Neural cell (in vitro differentiated cells): Measurements from ENCODE around the gene TTC19. TPM values are rescaled to one million over a fixed set of nuclear protein-coding genes. Genes with fewer than 3 reads are reported as not detected.

Source experiments
- H2AFZ ChIP-seq: fragments of 200-600, 300-800 bp; sonication (generic), shearing (Covaris generic); 2 replicates; pipeline ENCODE4 v1.6.0; 2014; ENCODE audit warnings: low read depth, mild to moderate bottlenecking, antibody characterized with exemption, low read length, moderate library complexity
- H3F3A ChIP-seq: fragments of 200-600 bp; shearing (Covaris generic); 2 replicates; pipeline ENCODE4 v1.6.1; 2016; ENCODE audit warnings: mild to moderate bottlenecking, moderate library complexity, mixed read lengths, antibody characterized with exemption, low read length; ENCODE audit not compliant: insufficient read depth, poor library complexity, severe bottlenecking
- H3K27ac ChIP-seq: fragments of 200-600, 300-800 bp; sonication (generic), shearing (Covaris generic); 2 replicates; pipeline ENCODE4 v1.5.1; 2014; ENCODE audit warnings: mild to moderate bottlenecking, low read length, moderate library complexity
- H3K27me3 ChIP-seq: fragments of 300-800, 200-600 bp; sonication (generic), shearing (Covaris generic); 2 replicates; pipeline ENCODE4 v1.6.0; 2014; ENCODE audit warnings: mild to moderate bottlenecking, low read depth, low read length, moderate library complexity; ENCODE audit not compliant: insufficient read depth
- H3K36me3 ChIP-seq: fragments of 300-800, 200-600 bp; sonication (generic), shearing (Covaris generic); 2 replicates; pipeline ENCODE4 v1.5.1; 2014; ENCODE audit warnings: mild to moderate bottlenecking, antibody characterized with exemption, low read length, moderate library complexity; ENCODE audit not compliant: insufficient read depth
- H3K4me2 ChIP-seq: fragments of 300-800, 200-600 bp; sonication (generic), shearing (Covaris generic); 2 replicates; pipeline ENCODE4 v1.6.0; 2014; ENCODE audit warnings: mild to moderate bottlenecking, low read length
- H3K4me3 ChIP-seq: fragments of 300-800, 200-600 bp; sonication (generic), shearing (Covaris generic); 2 replicates; pipeline ENCODE4 v1.5.1; 2014; ENCODE audit warnings: mild to moderate bottlenecking, low read length, moderate library complexity
- H3K79me2 ChIP-seq: fragments of 200-600 bp; shearing (Covaris generic); replicated peaks from 2 replicates; pipeline ENCODE4 v1.6.0; 2014; ENCODE audit warnings: mild to moderate bottlenecking, low read length, moderate library complexity; ENCODE audit not compliant: insufficient read depth
- H3K9ac ChIP-seq: fragments of 300-800, 200-600 bp; sonication (generic), shearing (Covaris generic); 2 replicates; pipeline ENCODE4 v1.6.1; 2016; ENCODE audit warnings: mild to moderate bottlenecking, low read length, mixed read lengths
- H3K9me2 ChIP-seq: fragments of 200-600 bp; shearing (Covaris generic); 2 replicates; pipeline ENCODE4 v1.6.1; 2016; ENCODE audit warnings: mild to moderate bottlenecking, low read length, mixed read lengths; ENCODE audit not compliant: insufficient read depth
- H3K9me3 ChIP-seq: fragments of 200-600, 300-800 bp; sonication (generic), shearing (Covaris generic); 2 replicates; pipeline ENCODE4 v1.6.1; 2016; ENCODE audit warnings: mild to moderate bottlenecking, mixed run types, low read length, moderate library complexity, mixed read lengths
- H4K20me1 ChIP-seq: fragments of 200-600 bp; shearing (Covaris generic); 2 replicates; pipeline ENCODE4 v1.6.1; 2016; ENCODE audit warnings: mild to moderate bottlenecking, mixed run types; ENCODE audit not compliant: insufficient read depth
- CTCF ChIP-seq: fragments of 450-650 bp; IDR thresholded peaks from 2 replicates; pipeline ENCODE4 v1.5.1; 2014; ENCODE audit warnings: antibody characterized with exemption, mild to moderate bottlenecking, moderate library complexity; ENCODE audit not compliant: poor library complexity, severe bottlenecking
- EP300 ChIP-seq: fragments of 450-650 bp; conservative IDR thresholded peaks from 2 replicates; pipeline ENCODE4 v1.6.1; 2014; ENCODE audit warnings: antibody characterized with exemption, mild to moderate bottlenecking, moderate library complexity; ENCODE audit not compliant: poor library complexity, severe bottlenecking
- EZH2 ChIP-seq: fragments of 200-600, 300-800 bp; shearing (Covaris generic), sonication (generic); IDR thresholded peaks from 2 replicates; pipeline ENCODE4 v1.6.1; 2014; ENCODE audit warnings: antibody characterized with exemption, low read length, borderline replicate concordance, mild to moderate bottlenecking; ENCODE audit not compliant: insufficient read depth, poor library complexity, severe bottlenecking
- MXI1 ChIP-seq: fragments of 450-650 bp; conservative IDR thresholded peaks from 2 replicates; pipeline ENCODE4 v1.6.1; 2014; ENCODE audit warnings: antibody characterized with exemption, mild to moderate bottlenecking; ENCODE audit not compliant: poor library complexity, severe bottlenecking
- POLR2AphosphoS5 ChIP-seq: IDR thresholded peaks from 2 replicates; pipeline ENCODE4 v1.6.1; 2012
- RAD21 ChIP-seq: fragments of 450-650 bp; conservative IDR thresholded peaks from 2 replicates; pipeline ENCODE4 v1.6.1; 2014; ENCODE audit warnings: antibody characterized with exemption, mild to moderate bottlenecking, moderate library complexity
- REST ChIP-seq: IDR thresholded peaks from 2 replicates; pipeline ENCODE4 v1.6.1; 2012; ENCODE audit warnings: borderline replicate concordance
- SMC3 ChIP-seq: fragments of 450-650 bp; conservative IDR thresholded peaks from 2 replicates; pipeline ENCODE4 v1.6.1; 2014; ENCODE audit warnings: antibody characterized with exemption, mild to moderate bottlenecking, moderate library complexity; ENCODE audit not compliant: poor library complexity
- TAF1 ChIP-seq: IDR thresholded peaks from 2 replicates; pipeline ENCODE4 v1.6.1; 2012; ENCODE audit warnings: low read depth
- polyA plus RNA-seq: library from polyadenylated mRNA; depleted of rRNA; stranded (reverse); fragments of >200 nt; gene quantifications from 2 replicates; pipeline ENCODE4 v1.2.3, GENCODE V29; 2014

The TTC19 gene
- polyA plus RNA-seq, 1 donor from 2014 or later = 97.8 TPM

GRCh38 chr17:15981646-15982580, 17.7 kb upstream of the TTC19 start:
- Histone ChIP-seq H3K4me2 (no peak overlapping the region), H4K20me1 (no peaks in the 10 kb centered on the region), H3K9me2 (no peaks in the 10 kb centered on the region), H3K79me2 (no peaks in the 10 kb centered on the region), H2AFZ (no peak overlapping the region), H3K9ac (no peak overlapping the region), H3K9me3 (no peaks in the 10 kb centered on the region), H3F3A (no peaks in the 10 kb centered on the region), H3K36me3 (peaks cover 13% of the 10 kb centered on the region), H3K27me3 (no peaks in the 10 kb centered on the region), H3K27ac (no peak overlapping the region), H3K4me3 (no peak overlapping the region)
- TF ChIP-seq EZH2 (no peak), RAD21 (no peak), REST (no peak), EP300 (no peak), SMC3 (no peak), CTCF (no peak), TAF1 (no peak), MXI1 (no peak), POLR2AphosphoS5 (no peak)

- no peak overlapping the region for H3K27ac ChIP-seq
- TF ChIP-seq EZH2 (no peak), POLR2AphosphoS5 (no peak), SMC3 (no peak), EP300 (no peak), TAF1 (no peak)
- no peaks in the 10 kb centered on the region for H3F3A ChIP-seq
- H3K4me2 ChIP-seq = no peak overlapping the region
- H2AFZ ChIP-seq = no peak overlapping the region
- H3K9me2 ChIP-seq = no peaks in the 10 kb centered on the region
- H3K79me2 ChIP-seq = peaks cover 9% of the 10 kb centered on the region
- H3K9me3 ChIP-seq = no peaks in the 10 kb centered on the region
- no peak overlapping the region for H3K9ac ChIP-seq
- no peak overlapping the region for H3K4me3 ChIP-seq
- H3K27me3 ChIP-seq = no peaks in the 10 kb centered on the region
- no peaks in the 10 kb centered on the region for H3K36me3 ChIP-seq
- no peaks in the 10 kb centered on the region for H4K20me1 ChIP-seq
Observed at GRCh38 chr17:15996322-15996721, 3.3 kb upstream of the TTC19 start.
